Small intestine (tissue), 16 donors: ENCODE results near the gene JARID2. TPM values are rescaled to one million over a fixed set of nuclear protein-coding genes. Genes with fewer than 3 reads are reported as not detected.

ENCODE experiments used
- DNase-seq, 2 donors: peaks; one replicate each; pipeline versions ENCODE4 v3.0.0 to v3.0.0-alpha.2; 2013
- FAIRE-seq: peaks from 2 replicates; lab custom pipeline; 2012; peaks lifted over from hg19 to GRCh38; lab: Jason Lieb, UNC
- H3K27ac ChIP-seq, 3 donors: one replicate each; pipeline ENCODE4 v1.5.1; 2013; ENCODE audit warnings: low read length in 2 of 3, mild to moderate bottlenecking in 2 of 3, control low read depth in 1 of 3, inconsistent platforms in 1 of 3, low read depth in 1 of 3, moderate library complexity in 1 of 3
- H3K27me3 ChIP-seq, 3 donors: one replicate each; pipeline ENCODE4 v1.6.1; 2013; ENCODE audit warnings: low read length in 3 of 3, inconsistent platforms in 1 of 3; ENCODE audit not compliant: control insufficient read depth in 3 of 3, insufficient read depth in 3 of 3
- H3K36me3 ChIP-seq, 3 donors: one replicate each; pipeline ENCODE4 v1.6.1; 2013; ENCODE audit warnings: low read length in 3 of 3, inconsistent platforms in 1 of 3, low read depth in 1 of 3, mild to moderate bottlenecking in 1 of 3, moderate library complexity in 1 of 3; ENCODE audit not compliant: control insufficient read depth in 3 of 3, insufficient read depth in 2 of 3
- H3K4me1 ChIP-seq, 3 donors: one replicate each; pipeline ENCODE4 v1.6.1; 2013; ENCODE audit warnings: low read length in 2 of 3, inconsistent platforms in 1 of 3, low read depth in 1 of 3, mild to moderate bottlenecking in 1 of 3, moderate library complexity in 1 of 3; ENCODE audit not compliant: control insufficient read depth in 3 of 3, insufficient read depth in 2 of 3
- H3K4me3 ChIP-seq, 3 donors: one replicate each; pipeline ENCODE4 v1.5.1; 2013; ENCODE audit warnings: low read length in 3 of 3, control low read depth in 1 of 3, inconsistent platforms in 1 of 3, low read depth in 1 of 3, mild to moderate bottlenecking in 1 of 3, moderate library complexity in 1 of 3
- H3K9me3 ChIP-seq, 2 donors: one replicate each; pipeline ENCODE4 v1.6.1; 2013; ENCODE audit warnings: low read depth in 1 of 2, low read length in 1 of 2; ENCODE audit not compliant: control insufficient read depth in 2 of 2, insufficient read depth in 1 of 2
- WGBS, 3 donors: extraction: QIAGEN DNeasy Blood & Tissue Kit; methylation state at CpG; one replicate each; pipeline ENCODE4 v1.1.7; 2013; 5-methylcytosine and 5-hydroxymethylcytosine counted together
- long read RNA-seq, 10 donors: transcript quantifications; one replicate each; lab custom pipeline, GENCODE V29; 2026
- polyA plus RNA-seq, 4 donors: library from polyadenylated mRNA; stranded (reverse) in 3 of 4; unstranded in 1 of 4; fragments of 200-250 nt in 3 of 4; fragments of 120-200 nt in 1 of 4; gene quantifications; one replicate each; pipeline versions ENCODE4 v1.2.1 to v1.2.3, GENCODE V29; 2013
- donor health status: healthy with polysubstance abuse.
- donor health status: control.
- donor health status: control.
- donor health status: Bipolar disorder and iron deficiency.
- donor health status: healthy.

The JARID2 gene
- 10 to 100 TPM in 1 of 4 donors, 1 to 10 TPM in 3; 4.9 to 10.5 (median 6.7) TPM for polyA plus RNA-seq
- long read RNA-seq, donor 1: 0 reads
- long read RNA-seq, donor 2: 0 reads
- long read RNA-seq, donor 3: 0 reads
- long read RNA-seq, donor 4: 0 reads
- long read RNA-seq, donor 5: 0 reads
- long read RNA-seq, donor 6: 0 reads
- long read RNA-seq, donor 7: 0 reads
- long read RNA-seq, donor 8: 0 reads
- long read RNA-seq, donor 9: 0 reads
- long read RNA-seq, donor 10, full-length matches to known transcripts: 1 of 1 reads
- long read RNA-seq, donor 10, partial matches to known transcripts: 0 of 1 reads
- long read RNA-seq, donor 10, other reads (novel, unspliced or antisense): 0 of 1 reads

GRCh38 chr6:15245361-15246216, at the start of gene JARID2:
TSS of gene JARID2 (plus strand) at chr6:15246069. CDS start at chr6:15246540, 471 bp downstream.
- WGBS, 3 donors: 0 to 1% (median 0%) methylated on average over 49 to 59 of the region's 59 CpGs
- DNase-seq: peak; percentile 98 to 99
- Histone ChIP-seq H3K4me3 (peak within 1 kb of the TSS; percentile 93 to 98 (median 98)), H3K4me1 (no peaks in the 10 kb centered on the region), H3K27ac (peak within 1 kb of the TSS; percentile 80 to 98 (median 93)), H3K27me3 (no peaks in the 10 kb centered on the region), H3K36me3 (no peaks in the 10 kb centered on the region), H3K9me3 (no peaks in the 10 kb centered on the region)
- FAIRE-seq: no peak

GRCh38 chr6:15200087-15200486, 45.8 kb upstream of the JARID2 start:
- no peaks in the 10 kb centered on the region for H3K36me3 ChIP-seq
- H3K27ac ChIP-seq: no peak overlapping the region
- no peak for DNase-seq
- H3K4me1 ChIP-seq: no peaks in the 10 kb centered on the region
- H3K27me3 ChIP-seq: no peaks in the 10 kb centered on the region
- no peak for FAIRE-seq
- 89 to 93% (median 92%) methylated on average over 5 of the region's 5 CpGs for WGBS, 3 donors
- H3K4me3 ChIP-seq: no peak overlapping the region
- no peaks in the 10 kb centered on the region for H3K9me3 ChIP-seq

- Histone ChIP-seq H3K27ac (no peak overlapping the region), H3K4me3 (no peak overlapping the region), H3K36me3 (no peaks in the 10 kb centered on the region), H3K4me1 (no peaks in the 10 kb centered on the region), H3K27me3 (no peaks in the 10 kb centered on the region), H3K9me3 (no peaks in the 10 kb centered on the region)
- DNase-seq: no peak
- no peak for FAIRE-seq
- WGBS, 3 donors: 93 to 97% (median 96%) methylated on average over 4 of the region's 4 CpGs
Observed at GRCh38 chr6:15205321-15205720, 40.5 kb upstream of the JARID2 start.

GRCh38 chr6:15206887-15207286, 39.0 kb upstream of the JARID2 start:
- FAIRE-seq (no peak), DNase-seq (no peak)
- Histone ChIP-seq H3K4me3 (no peak overlapping the region), H3K4me1 (no peaks in the 10 kb centered on the region), H3K27me3 (no peaks in the 10 kb centered on the region), H3K27ac (no peak overlapping the region), H3K9me3 (no peaks in the 10 kb centered on the region), H3K36me3 (no peaks in the 10 kb centered on the region)
- 49 to 73% (median 51%) methylated on average over 2 of the region's 2 CpGs for WGBS, 3 donors

GRCh38 chr6:15207923-15208322, 37.9 kb upstream of the JARID2 start:
- Histone ChIP-seq H3K36me3 (no peaks in the 10 kb centered on the region), H3K27me3 (no peaks in the 10 kb centered on the region), H3K9me3 (no peaks in the 10 kb centered on the region), H3K27ac (no peak overlapping the region), H3K4me1 (no peaks in the 10 kb centered on the region), H3K4me3 (no peak overlapping the region)
- 85 to 91% (median 89%) methylated on average over 3 of the region's 3 CpGs for WGBS, 3 donors
- DNase-seq (no peak), FAIRE-seq (no peak)

- H3K4me3 ChIP-seq: no peak overlapping the region
- WGBS, 3 donors: 46 to 73% (median 55%) methylated on average over 7 of the region's 7 CpGs
- H3K9me3 ChIP-seq: no peaks in the 10 kb centered on the region
- H3K4me1 ChIP-seq: no peaks in the 10 kb centered on the region
- no peaks in the 10 kb centered on the region for H3K36me3 ChIP-seq
- FAIRE-seq (no peak), DNase-seq (peak in 1 of 2 donors; percentile 22)
- no peak overlapping the region for H3K27ac ChIP-seq
- no peaks in the 10 kb centered on the region for H3K27me3 ChIP-seq
Observed at GRCh38 chr6:15213838-15214400, 31.9 kb upstream of the JARID2 start.

GRCh38 chr6:15218401-15218800, 27.5 kb upstream of the JARID2 start:
- no peak for DNase-seq
- no peaks in the 10 kb centered on the region for H3K4me1 ChIP-seq
- no peaks in the 10 kb centered on the region for H3K27me3 ChIP-seq
- WGBS, 3 donors: 95 to 97% (median 96%) methylated on average over 18 of the region's 18 CpGs
- H3K27ac ChIP-seq: no peak overlapping the region
- no peaks in the 10 kb centered on the region for H3K9me3 ChIP-seq
- H3K4me3 ChIP-seq: no peak overlapping the region
- H3K36me3 ChIP-seq: no peaks in the 10 kb centered on the region
- no peak for FAIRE-seq

GRCh38 chr6:15220062-15220461, 25.8 kb upstream of the JARID2 start:
- DNase-seq: no peak
- H3K4me3 ChIP-seq: no peak overlapping the region
- no peaks in the 10 kb centered on the region for H3K4me1 ChIP-seq
- no peaks in the 10 kb centered on the region for H3K36me3 ChIP-seq
- H3K27ac ChIP-seq: no peak overlapping the region
- FAIRE-seq: no peak
- WGBS, 3 donors: 50 to 77% (median 68%) methylated on average over 1 to 2 of the region's 2 CpGs
- no peaks in the 10 kb centered on the region for H3K27me3 ChIP-seq
- no peaks in the 10 kb centered on the region for H3K9me3 ChIP-seq
